K562 (cell line): ENCODE data around the gene MAML3. TPM values are rescaled to one million over a fixed set of nuclear protein-coding genes. Genes with fewer than 3 reads are reported as not detected.

Experiments used
- ATAC-seq: fragments of 200-7000 bp; cut with Tn5 transposase; 3 replicates; pipeline ENCODE4 v1.9.1; 2020; ENCODE audit warnings: moderate library complexity
- BruUV-seq: library from RNA; stranded (reverse); fragments of 400-500 nt; replicated peaks from 2 replicates; lab custom pipeline; 2021; lab: Mats Ljungman, UMichigan
- CTCF ChIA-PET: fragments of 300-600 bp; formaldehyde crosslinking; extraction: SDS; loops from one replicate; lab custom pipeline; 2021; ENCODE audit warnings: low intra/inter-chr PET ratio; lab: Yijun Ruan, JAX
- POLR2A ChIA-PET: fragments of 300-600, 350-650 bp; sonication (Branson Sonifier 250); formaldehyde crosslinking; extraction: SDS; loops from one replicate; lab custom pipeline; 2021; ENCODE audit warnings: antibody characterized with exemption, inconsistent platforms; lab: Yijun Ruan, JAX
- DNase-seq, 4 experiments: peaks; one replicate each; pipeline versions ENCODE4 v3.0.0 to v3.0.0-alpha.2; 2011 to 2018; ENCODE audit warnings: low spot score in 3 of 4, mixed read lengths in 3 of 4; ENCODE audit errors: extremely low read depth in 1 of 4
- FAIRE-seq: peaks from 2 replicates; lab custom pipeline; 2011; peaks lifted over from hg19 to GRCh38; lab: Jason Lieb, UNC
- H2AFZ ChIP-seq: 2 replicates; pipeline ENCODE4 v1.6.0; 2011; ENCODE audit warnings: low read depth, low read length, control low read depth, inconsistent platforms
- H3K27ac ChIP-seq: fragments of 200-600 bp; 3 replicates; pipeline ENCODE4 v1.8.0; 2011; ENCODE audit warnings: low read depth, mild to moderate bottlenecking, control low read depth, inconsistent platforms, low read length, moderate library complexity, mixed read lengths; ENCODE audit errors: extremely low read depth
- H3K27me3 ChIP-seq, 2 experiments: fragments of 300-600 bp in 1 of 2; 2 replicates in 1 of 2; 3 replicates in 1 of 2; pipeline versions ENCODE4 v1.6.0 to v1.8.0; 2011; ENCODE audit warnings: inconsistent platforms in 2 of 2, low read length in 2 of 2, mild to moderate bottlenecking in 1 of 2, mixed read lengths in 1 of 2, moderate library complexity in 1 of 2; ENCODE audit not compliant: control insufficient read depth in 2 of 2, insufficient read depth in 2 of 2
- H3K36me3 ChIP-seq: fragments of 300-600 bp; 3 replicates; pipeline ENCODE4 v1.8.0; 2011; ENCODE audit warnings: mild to moderate bottlenecking, low read length, inconsistent platforms; ENCODE audit not compliant: control insufficient read depth, insufficient read depth
- H3K4me1 ChIP-seq, 2 experiments: fragments of 200-600 bp in 1 of 2; replicated peaks in 1 of 2; 2 replicates in 1 of 2; 3 replicates in 1 of 2; pipeline versions ENCODE4 v1.5.1 to v1.8.0; 2011; ENCODE audit warnings: inconsistent platforms in 2 of 2, low read length in 2 of 2, mild to moderate bottlenecking in 1 of 2, mixed read lengths in 1 of 2, moderate library complexity in 1 of 2; ENCODE audit not compliant: control insufficient read depth in 2 of 2, insufficient read depth in 2 of 2
- H3K4me2 ChIP-seq: 2 replicates; pipeline ENCODE4 v1.6.1; 2011; ENCODE audit warnings: low read length, control low read depth, inconsistent platforms, mixed read lengths; ENCODE audit not compliant: insufficient read depth
- H3K4me3 ChIP-seq: fragments of 200-600 bp; sonication (generic), shearing (Covaris generic); 2 replicates; pipeline ENCODE4 v1.5.1; 2016; ENCODE audit warnings: control low read depth, inconsistent platforms
- H3K79me2 ChIP-seq: fragments of 200-600 bp; 3 replicates; pipeline ENCODE4 v1.8.0; 2011; ENCODE audit warnings: low read length, inconsistent platforms; ENCODE audit not compliant: control insufficient read depth, insufficient read depth
- H3K9ac ChIP-seq, 2 experiments: 2 replicates each; pipeline versions ENCODE4 v1.6.0 to v1.6.1; 2011; ENCODE audit warnings: low read depth in 2 of 2, low read length in 2 of 2, control low read depth in 1 of 2, inconsistent platforms in 1 of 2, mild to moderate bottlenecking in 1 of 2, mixed read lengths in 1 of 2; ENCODE audit not compliant: insufficient read depth in 1 of 2
- H3K9me1 ChIP-seq: one replicate; pipeline ENCODE4 v1.6.0; 2011; ENCODE audit warnings: inconsistent platforms, mild to moderate bottlenecking, low read length, moderate library complexity; ENCODE audit not compliant: control insufficient read depth, insufficient read depth
- H3K9me3 ChIP-seq: replicated peaks from 2 replicates; pipeline ENCODE4 v1.5.1; 2011; ENCODE audit warnings: low read depth, low read length, inconsistent platforms; ENCODE audit not compliant: control insufficient read depth, insufficient read depth
- H4K20me1 ChIP-seq: replicated peaks from 2 replicates; pipeline ENCODE4 v1.6.1; 2011; ENCODE audit warnings: low read length, inconsistent platforms, mixed read lengths; ENCODE audit not compliant: control insufficient read depth, insufficient read depth
- CREM ChIP-seq: IDR thresholded peaks from 2 replicates; pipeline ENCODE4 v1.6.1; 2014; ENCODE audit warnings: antibody characterized with exemption, low read depth
- GTF2E2 ChIP-seq: fragments of 200-800 bp; sonication (Bioruptor generic); IDR thresholded peaks from 2 replicates; pipeline ENCODE4 v1.6.1; 2016; ENCODE audit warnings: missing genetic modification characterization, missing compliant biosample characterization
- HDAC1 ChIP-seq, 2 experiments: fragments of 450-650 bp; IDR thresholded peaks; 2 replicates each; pipeline ENCODE4 v1.6.1; 2016 to 2017; ENCODE audit warnings: inconsistent platforms in 1 of 2, mild to moderate bottlenecking in 1 of 2, moderate library complexity in 1 of 2
- KDM1A ChIP-seq, 2 experiments: fragments of 450-650 bp; IDR thresholded peaks; 2 replicates each; pipeline ENCODE4 v1.6.1; 2016; ENCODE audit warnings: mild to moderate bottlenecking in 2 of 2
- NR1H2 ChIP-seq: sonication (generic); formaldehyde crosslinking; IDR thresholded peaks from 2 replicates; pipeline ENCODE4 v1.4.0; 2020; ENCODE audit warnings: mild to moderate bottlenecking, missing genetic modification reagents
- TEAD1 ChIP-seq, 2 experiments: fragments of 450-650 bp in 1 of 2; sonication (generic) in 1 of 2; formaldehyde crosslinking; IDR thresholded peaks; 2 replicates each; pipeline versions ENCODE4 v1.4.0 to v1.8.0; 2020 to 2022; ENCODE audit warnings: mild to moderate bottlenecking in 2 of 2, missing genetic modification reagents in 1 of 2
- U2AF1 ChIP-seq: fragments of 200-400 bp; formaldehyde crosslinking; optimal IDR thresholded peaks from 2 replicates; pipeline ENCODE3; 2017; ENCODE audit warnings: mild to moderate bottlenecking, low read depth, low read length, moderate library complexity
- ZNF224 ChIP-seq: sonication (generic); formaldehyde crosslinking; IDR thresholded peaks from 2 replicates; pipeline ENCODE4 v1.8.0; 2022; ENCODE audit warnings: mild to moderate bottlenecking, missing genetic modification reagents
- WGBS: fragments of 100-300 bp; shearing (Covaris generic); methylation state at CpG from one replicate; pipeline ENCODE4 v1.1.6; 2016; ENCODE audit warnings: low coverage, mixed read lengths; ENCODE audit not compliant: insufficient coverage; ENCODE audit errors: missing lambda C conversion rate; 5-methylcytosine and 5-hydroxymethylcytosine counted together
- in situ Hi-C: fragments of 300-500 bp; cut with MboI; formaldehyde crosslinking; loops from 4 replicates; pipeline ENCODE4 v1.15.0; 2018; ENCODE audit warnings: inconsistent platforms, mixed read lengths
- intact Hi-C: fragments of 100-400 bp; cut with micrococcal nuclease; formaldehyde crosslinking; loops from 2 replicates; pipeline ENCODE4 v1.14.2; 2022
- polyA plus RNA-seq, 8 experiments: library from polyadenylated mRNA; depleted of rRNA in 4 of 8; stranded (reverse) in 5 of 8; unstranded in 3 of 8; fragments of >200 nt; fragmentation: Nextera tagmentation in 2 of 8; fragmentation: Illumina TruSeq in 1 of 8; extraction: Ambion mirVana in 2 of 8; extraction: Trizol in 1 of 8; gene quantifications; 2 replicates each; pipeline versions ENCODE4 v1.2.1 to v1.2.3, GENCODE V29; 2011 to 2014; ENCODE audit warnings: inconsistent platforms in 1 of 8, missing spikeins in 1 of 8
- total RNA-seq, 7 experiments: library from RNA; depleted of rRNA in 6 of 7; stranded (reverse); fragments of >200 nt in 6 of 7; fragmentation: Illumina TruSeq in 2 of 7; extraction: Trizol in 2 of 7; gene quantifications; 2 replicates each; pipeline versions ENCODE4 v1.2.1 to v1.2.3, GENCODE V29; 2011 to 2021; ENCODE audit warnings: low replicate concordance in 1 of 7

The MAML3 gene
- total and polyA plus RNA-seq, 9 of the 15 experiments (the other 6 are each of a cell fraction or from before 2014, with no cell fraction given), result 0.01 to 0.55 (median 0.25) TPM

GRCh38 chr4:140047017-140047640, 106.9 kb downstream of the MAML3 start:
- DNase-seq (no peak), FAIRE-seq (no peak), ATAC-seq (no peak)
- H3K4me1 ChIP-seq, result no peaks in the 10 kb centered on the region; a peak in 1 of 5 replicates
- no peaks in the 10 kb centered on the region for H3K79me2 ChIP-seq
- peaks cover 7 to 28% of the 10 kb centered on the region in 2 experiments for H3K27me3 ChIP-seq
- WGBS, result under 1% methylated on average over 17 of the region's 17 CpGs
- H3K9ac ChIP-seq, result no peak overlapping the region
- ChIA-PET POLR2A (no interaction called here), CTCF (no interaction called here)
- H3K27ac ChIP-seq, result no peak overlapping the region
- no peak overlapping the region for H3K4me3 ChIP-seq
- no peaks in the 10 kb centered on the region for H3K36me3 ChIP-seq
- TF ChIP-seq ZNF224 (CRISPR knock-in tag), result no peak
- no peak for TF ChIP-seq NR1H2 (CRISPR knock-in tag)
- no peak for TF ChIP-seq HDAC1 (IDR thresholded peaks at IDR 0.05)
- no peak for TF ChIP-seq GTF2E2
- no peak for TF ChIP-seq KDM1A (IDR thresholded peaks at IDR 0.05)
- TF ChIP-seq TEAD1 (CRISPR knock-in tag; IDR thresholded peaks at IDR 0.05), result no peak
- TF ChIP-seq CREM, result no peak
- TF ChIP-seq U2AF1, result no peak
- no peak overlapping the region for H2AFZ ChIP-seq
- intact Hi-C loops, result no loop called here
- H3K9me1 ChIP-seq, result no peaks in the 10 kb centered on the region
- BruUV-seq, result no TSS peak
- peaks cover 3% of the 10 kb centered on the region; the same call in 1 of the 2 replicates for H4K20me1 ChIP-seq
- in situ Hi-C loops, result no loop called here
- H3K4me2 ChIP-seq, result no peak overlapping the region
- H3K9me3 ChIP-seq, result no peaks in the 10 kb centered on the region
